ENCODE data around the gene GAS7. TPM values are rescaled to one million over a fixed set of nuclear protein-coding genes. Genes with fewer than 3 reads are reported as not detected.
A peak's percentile ranks its signal among the peaks of the same experiment; 100 is the strongest.

The GAS7 gene
- total RNA-seq, 3 donors from 2014 or later (not counting 1 experiment from before 2014, with no cell fraction given): 70.7 to 89.1 (median 84.8) TPM

DNA sequence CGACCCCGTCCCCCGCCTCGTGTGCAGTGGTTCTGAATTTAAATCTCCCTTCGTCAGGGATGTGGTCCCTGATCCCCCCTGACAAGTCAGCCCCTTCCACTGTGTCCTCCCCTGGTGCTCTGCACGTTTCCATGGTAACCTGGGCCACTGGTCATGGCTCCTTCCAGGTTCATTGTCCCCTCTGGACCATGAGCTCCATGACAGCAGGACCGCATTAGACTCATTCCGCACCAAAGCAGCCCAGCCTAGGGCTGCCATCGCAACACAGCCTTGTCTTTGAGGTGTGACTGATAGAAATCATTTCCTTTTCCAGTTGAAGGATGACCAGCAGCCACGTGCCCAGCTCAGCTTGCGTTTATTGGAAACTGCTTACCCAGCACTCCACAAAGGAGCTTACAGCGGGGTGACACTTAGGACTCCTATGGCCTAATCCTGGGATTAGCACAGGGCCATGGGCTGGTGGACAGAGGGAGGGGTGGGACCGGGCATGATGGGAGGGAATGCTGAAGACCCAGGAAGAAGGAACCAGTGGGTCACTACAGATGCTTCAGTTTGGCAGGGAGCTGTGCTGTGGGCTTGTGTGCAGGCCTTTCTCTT lies 300.9 kb downstream of the GAS7 start:
- Histone ChIP-seq H3K9me3 (ENCODE audit: control insufficient read depth, insufficient read depth, low read length) (no peaks in the 10 kb centered on the region), H3K4me3 (ENCODE audit: low read length) (no peak overlapping the region), H3K36me3 (ENCODE audit: control insufficient read depth, insufficient read depth, low read length) (no peaks in the 10 kb centered on the region), H3K27ac (ENCODE audit: low read length) (no peak overlapping the region), H3K27me3 (ENCODE audit: control insufficient read depth, insufficient read depth, low read length) (no peaks in the 10 kb centered on the region), H3K4me1 (ENCODE audit: control insufficient read depth, insufficient read depth, low read length) (no peaks in the 10 kb centered on the region)
- Mint-ChIP-seq H3K4me3 (no peak overlapping the region), H3K27me3 (ENCODE audit: low read depth in 2 of 2) (peaks cover 9 to 21% of the 10 kb centered on the region in 2 donors), H3K27ac (no peak overlapping the region), H3K36me3 (no peaks in the 10 kb centered on the region), H3K9me3 (no peaks in the 10 kb centered on the region), H3K4me1 (peaks cover 5% of the 10 kb centered on the region in 2 donors)
- 88% methylated on average over 13 of the region's 13 CpGs for WGBS (ENCODE audit: insufficient coverage)
- ATAC-seq (peak in 1 of 3 donors; percentile 14), DNase-seq (no peak)
- no peak for TF ChIP-seq CTCF (IDR thresholded peaks at IDR 0.05)
- intact Hi-C loops (cut with micrococcal nuclease): no loop called here

DNA sequence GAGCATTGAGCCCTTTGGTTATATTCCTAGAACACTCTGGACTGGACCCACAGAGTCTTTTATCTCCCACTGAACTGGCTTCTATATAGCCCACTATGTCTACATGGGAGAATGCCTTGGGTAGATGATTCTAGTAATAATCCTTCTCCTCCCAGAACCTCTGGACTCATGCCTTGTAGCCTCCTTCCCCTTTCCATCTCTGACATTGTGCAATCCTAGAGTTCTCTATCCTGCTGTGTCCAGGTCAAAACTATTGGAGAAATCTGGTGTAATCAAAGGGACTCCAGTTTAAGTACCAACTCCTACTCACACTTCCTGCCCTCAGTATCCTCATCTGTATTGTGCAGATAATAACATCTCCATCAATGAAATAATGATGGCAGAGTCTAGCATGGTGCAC lies 302.5 kb downstream of the GAS7 start:
- Histone ChIP-seq H3K36me3 (ENCODE audit: control insufficient read depth, insufficient read depth, low read length) (no peaks in the 10 kb centered on the region), H3K4me1 (ENCODE audit: control insufficient read depth, insufficient read depth, low read length) (no peaks in the 10 kb centered on the region), H3K27ac (ENCODE audit: low read length) (no peak overlapping the region), H3K9me3 (ENCODE audit: control insufficient read depth, insufficient read depth, low read length) (no peaks in the 10 kb centered on the region), H3K27me3 (ENCODE audit: control insufficient read depth, insufficient read depth, low read length) (no peaks in the 10 kb centered on the region), H3K4me3 (ENCODE audit: low read length) (no peak overlapping the region)
- Mint-ChIP-seq H3K4me3 (no peak overlapping the region), H3K27me3 (ENCODE audit: low read depth in 2 of 2) (peaks cover 9 to 21% of the 10 kb centered on the region in 2 donors), H3K36me3 (no peaks in the 10 kb centered on the region), H3K9me3 (no peaks in the 10 kb centered on the region), H3K4me1 (peaks cover 5% of the 10 kb centered on the region in 2 donors), H3K27ac (no peak overlapping the region)
- intact Hi-C loops (cut with micrococcal nuclease): no loop called here
- no peak for TF ChIP-seq CTCF (IDR thresholded peaks at IDR 0.05)
- DNase-seq: no peak
- no peak for ATAC-seq

DNA sequence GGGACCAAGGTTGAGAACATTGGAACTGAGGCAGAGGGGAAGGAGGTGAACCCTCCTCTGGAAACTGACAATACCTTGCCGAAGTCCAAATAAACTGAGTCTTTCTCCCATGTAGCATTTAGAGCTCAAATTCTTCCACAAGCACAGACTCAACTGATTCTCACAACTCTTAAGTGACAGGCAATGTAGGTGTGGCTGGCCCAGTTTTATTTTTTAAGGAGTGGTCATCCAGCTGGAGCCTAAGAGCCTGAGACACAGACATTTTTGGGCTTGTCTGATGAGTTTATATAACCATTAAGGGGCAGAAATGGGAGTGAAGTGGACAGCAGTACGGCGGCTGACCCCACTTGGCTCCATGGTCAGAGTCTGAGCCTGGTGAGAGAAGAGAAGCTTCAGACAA lies 304.2 kb downstream of the GAS7 start:
- ATAC-seq (no peak), DNase-seq (no peak)
- Mint-ChIP-seq H3K27ac (no peak overlapping the region), H3K4me3 (no peak overlapping the region), H3K27me3 (ENCODE audit: low read depth in 2 of 2) (peaks cover 11 to 21% of the 10 kb centered on the region in 2 donors), H3K36me3 (no peaks in the 10 kb centered on the region), H3K4me1 (peaks cover 5 to 10% of the 10 kb centered on the region in 2 donors), H3K9me3 (no peaks in the 10 kb centered on the region)
- 97% methylated on average over 3 of the region's 3 CpGs for WGBS (ENCODE audit: insufficient coverage)
- H3K9me3 ChIP-seq (ENCODE audit: control insufficient read depth, insufficient read depth, low read length): no peaks in the 10 kb centered on the region
- intact Hi-C loops (cut with micrococcal nuclease): no loop called here
- H3K36me3 ChIP-seq (ENCODE audit: control insufficient read depth, insufficient read depth, low read length): no peaks in the 10 kb centered on the region
- H3K4me3 ChIP-seq (ENCODE audit: low read length): no peak overlapping the region
- no peak for TF ChIP-seq CTCF (IDR thresholded peaks at IDR 0.05)
- H3K4me1 ChIP-seq (ENCODE audit: control insufficient read depth, insufficient read depth, low read length): no peaks in the 10 kb centered on the region
- H3K27me3 ChIP-seq (ENCODE audit: control insufficient read depth, insufficient read depth, low read length): no peaks in the 10 kb centered on the region
- H3K27ac ChIP-seq (ENCODE audit: low read length): no peak overlapping the region

DNA sequence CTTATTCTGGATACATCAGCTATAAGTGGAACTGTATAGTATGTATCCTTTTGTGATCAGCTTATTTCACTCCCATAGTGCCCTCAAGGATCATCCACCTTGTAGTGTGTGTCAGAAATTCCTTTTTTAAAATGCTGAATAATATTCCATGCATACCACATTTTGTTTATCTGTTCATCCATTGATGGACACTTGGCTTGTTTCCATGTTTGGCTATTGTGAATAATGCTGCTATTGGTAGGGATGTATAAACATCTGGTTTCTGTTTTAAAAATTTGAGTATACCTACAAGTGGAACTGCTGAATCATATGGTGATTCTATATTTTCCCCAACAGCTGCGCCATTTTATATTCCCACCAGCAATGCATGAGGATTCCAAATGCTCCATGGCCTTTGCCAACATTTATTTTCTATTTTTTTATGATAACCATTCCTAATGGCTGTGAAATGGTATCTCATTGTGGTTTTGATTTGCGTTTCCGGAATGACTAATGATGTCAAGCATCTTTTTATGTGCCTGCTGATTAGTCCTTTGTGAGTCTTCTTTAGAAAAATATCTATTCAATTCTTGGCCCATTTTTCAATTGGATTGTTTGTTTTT lies 304.9 kb downstream of the GAS7 start:
- Mint-ChIP-seq H3K4me1 (peaks cover 5 to 10% of the 10 kb centered on the region in 2 donors), H3K27me3 (ENCODE audit: low read depth in 2 of 2) (peaks cover 10 to 21% of the 10 kb centered on the region in 2 donors), H3K4me3 (no peak overlapping the region), H3K36me3 (no peaks in the 10 kb centered on the region), H3K27ac (no peak overlapping the region), H3K9me3 (no peaks in the 10 kb centered on the region)
- H3K27ac ChIP-seq (ENCODE audit: low read length): no peak overlapping the region
- 79% methylated on average over 3 of the region's 3 CpGs for WGBS (ENCODE audit: insufficient coverage)
- ATAC-seq (no peak), DNase-seq (no peak)
- H3K4me3 ChIP-seq (ENCODE audit: low read length): no peak overlapping the region
- intact Hi-C loops (cut with micrococcal nuclease): no loop called here
- no peaks in the 10 kb centered on the region for H3K36me3 ChIP-seq (ENCODE audit: control insufficient read depth, insufficient read depth, low read length)
- H3K4me1 ChIP-seq (ENCODE audit: control insufficient read depth, insufficient read depth, low read length): no peaks in the 10 kb centered on the region
- no peak for TF ChIP-seq CTCF (IDR thresholded peaks at IDR 0.05)
- no peaks in the 10 kb centered on the region for H3K9me3 ChIP-seq (ENCODE audit: control insufficient read depth, insufficient read depth, low read length)
- H3K27me3 ChIP-seq (ENCODE audit: control insufficient read depth, insufficient read depth, low read length): no peaks in the 10 kb centered on the region

Data from natural killer cell (primary cell).